T-helper 2 cell treated with Interferon-gamma antibody and Interleukin-4, amounts not matched to agents 100 ng/mL and 5 ng/mL, for 36 hours (primary cell): ENCODE data around the gene MPC1. TPM values are rescaled to one million over a fixed set of nuclear protein-coding genes. Genes with fewer than 3 reads are reported as not detected.

Source experiments
- intact Hi-C: fragments of 100-400 bp; cut with micrococcal nuclease; formaldehyde crosslinking; loops from one replicate; pipeline ENCODE4 v1.15.1; 2023
- total RNA-seq: library from RNA; stranded (reverse); gene quantifications from 2 replicates; pipeline ENCODE4 v1.2.3, GENCODE V29; 2022

MPC1 gene
- total RNA-seq, 1 donor from 2014 or later: 32.7 TPM

GRCh38 chr6:166325383-166326042, 57.2 kb downstream of the MPC1 start:
- intact Hi-C loops: no loop called here

- intact Hi-C loops: no loop called here
Measured at GRCh38 chr6:166323395-166323794, 59.3 kb downstream of the MPC1 start.

GRCh38 chr6:166318649-166319600, 63.8 kb downstream of the MPC1 start:
- intact Hi-C loops: no loop called here

GRCh38 chr6:166318227-166318626, 64.5 kb downstream of the MPC1 start:
- intact Hi-C loops: no loop called here

- intact Hi-C loops: no loop called here
Measured at GRCh38 chr6:166317261-166318212, 65.2 kb downstream of the MPC1 start.

- intact Hi-C loops: no loop called here
Measured at GRCh38 chr6:166315436-166315835, 67.3 kb downstream of the MPC1 start.

Other genes starting within 250 kb of the MPC1 start
- gene TBXT, start 215.1 kb downstream of the MPC1 start, total RNA-seq: not detected in 2 replicates
- not detected in 2 replicates for gene PRR18, start 74.5 kb downstream of the MPC1 start, total RNA-seq
- 60.8 and 60.9 TPM in 2 replicates for gene SFT2D1, start 40.4 kb downstream of the MPC1 start, total RNA-seq
- gene RAMACL, start 203.7 kb upstream of the MPC1 start, total RNA-seq: 0.14 and 0.20 TPM in 2 replicates
- gene RPS6KA2, start 244.3 kb upstream of the MPC1 start, total RNA-seq: 1.9 and 2.4 TPM in 2 replicates